ENCODE measurements around the gene FGFR2. TPM values are rescaled to one million over a fixed set of nuclear protein-coding genes. Genes with fewer than 3 reads are reported as not detected.

The FGFR2 gene
- total RNA-seq, 1 experiment from 2014 or later, result 135 TPM

DNA sequence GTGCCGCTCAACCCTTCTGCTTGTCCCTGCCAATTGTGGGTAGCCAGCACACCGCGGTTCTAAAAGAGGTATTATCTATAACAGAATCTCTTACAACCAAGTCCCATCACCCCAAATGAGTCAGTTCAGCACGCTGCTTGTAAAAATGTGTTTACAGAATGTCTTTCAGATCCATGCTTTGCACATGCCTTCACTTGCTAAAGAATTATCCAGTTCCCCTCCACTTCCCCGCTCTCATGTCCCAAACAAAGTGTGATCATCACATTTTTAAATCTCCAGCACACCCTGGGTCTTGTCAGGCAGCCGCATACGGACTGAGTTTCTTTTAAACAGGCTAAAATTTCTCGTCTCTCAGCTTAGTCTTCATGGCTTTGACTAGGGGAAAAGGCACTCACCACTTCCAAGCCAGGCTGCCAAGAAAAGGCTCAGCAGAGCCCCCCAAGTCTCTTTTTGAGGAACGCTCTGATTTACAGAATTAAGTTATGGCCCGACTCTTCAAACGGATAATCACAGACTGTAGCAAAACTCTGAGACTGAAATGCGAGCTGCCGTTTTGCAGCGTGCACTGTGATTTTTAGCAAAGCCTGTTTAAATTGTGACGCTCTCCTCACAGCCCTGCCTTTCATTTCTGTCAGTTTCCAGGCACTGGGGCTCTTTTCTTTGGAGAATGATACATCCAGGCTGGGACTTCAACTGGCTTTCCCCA, 29.8 kb upstream of the FGFR2 start:
- no peak overlapping the region for H3K27ac Mint-ChIP-seq

More for the DNA sequence above, 29.8 kb upstream of the FGFR2 start:
- no peak overlapping the region for H3K4me3 Mint-ChIP-seq
- Histone ChIP-seq H4K91ac (ENCODE audit: insufficient read length, low read depth, low read length) (no peak overlapping the region), H3K56ac (ENCODE audit: insufficient read length, low read depth, low read length) (no peak overlapping the region), H3K9me3 (ENCODE audit: control insufficient read depth, low read depth, low read length) (no peaks in the 10 kb centered on the region), H3K4me1 (ENCODE audit: insufficient read depth, low read length) (no peaks in the 10 kb centered on the region), H2BK5ac (ENCODE audit: insufficient read length, low read length) (no peak overlapping the region), H2BK15ac (ENCODE audit: low read depth, low read length) (no peak overlapping the region), H3K9ac (ENCODE audit: extremely low read depth, insufficient read length, low read length) (no peak overlapping the region), H3K4ac (ENCODE audit: low read depth, low read length) (no peak overlapping the region), H2AFZ (ENCODE audit: low read length) (no peak overlapping the region), H3K18ac (ENCODE audit: insufficient read length, low read depth, low read length) (no peak overlapping the region), H3K14ac (ENCODE audit: insufficient read depth, low read length) (no peak overlapping the region), H3K23me2 (ENCODE audit: insufficient read length, low read depth, low read length, poor library complexity, severe bottlenecking) (no peaks in the 10 kb centered on the region), H3K4me2 (ENCODE audit: insufficient read depth, insufficient read length, low read length) (no peak overlapping the region), H2AK5ac (ENCODE audit: insufficient read length, low read length) (no peak overlapping the region), H3K27ac (ENCODE audit: insufficient read length, low read depth, low read length) (no peak overlapping the region), H2BK12ac (ENCODE audit: insufficient read length, low read depth, low read length) (no peak overlapping the region), H3K23ac (ENCODE audit: insufficient read length, low read depth, low read length) (no peak overlapping the region), H4K20me1 (ENCODE audit: control insufficient read depth, insufficient read depth, insufficient read length) (no peaks in the 10 kb centered on the region), H3K79me2 (ENCODE audit: insufficient read depth, low read length) (no peaks in the 10 kb centered on the region), H3K79me1 (ENCODE audit: insufficient read depth, low read depth, low read length, poor library complexity, severe bottlenecking) (no peaks in the 10 kb centered on the region), H2BK120ac (ENCODE audit: low read depth, low read length, poor library complexity, severe bottlenecking) (no peak overlapping the region), H4K8ac (replicated peaks; ENCODE audit: insufficient read length, low read depth, low read length) (no peak overlapping the region), H3K27me3 (ENCODE audit: insufficient read depth, low read length) (no peaks in the 10 kb centered on the region), H4K5ac (ENCODE audit: insufficient read length, low read depth, low read length) (no peak overlapping the region), H2BK20ac (ENCODE audit: low read depth, low read length, poor library complexity, severe bottlenecking) (no peak overlapping the region), H3T11ph (ENCODE audit: low read length) (no peak overlapping the region)
- no peaks in the 10 kb centered on the region for H3K9me3 Mint-ChIP-seq
- H3K4me1 Mint-ChIP-seq, result peaks cover 4 to 17% of the 10 kb centered on the region in 2 experiments; a peak in 3 of 4 replicates
- no peak for DNase-seq
- no peaks in the 10 kb centered on the region for H3K36me3 Mint-ChIP-seq (ENCODE audit: insufficient read depth in 1 of 3, low read depth in 3 of 3)
- TF ChIP-seq, protein P1, sequence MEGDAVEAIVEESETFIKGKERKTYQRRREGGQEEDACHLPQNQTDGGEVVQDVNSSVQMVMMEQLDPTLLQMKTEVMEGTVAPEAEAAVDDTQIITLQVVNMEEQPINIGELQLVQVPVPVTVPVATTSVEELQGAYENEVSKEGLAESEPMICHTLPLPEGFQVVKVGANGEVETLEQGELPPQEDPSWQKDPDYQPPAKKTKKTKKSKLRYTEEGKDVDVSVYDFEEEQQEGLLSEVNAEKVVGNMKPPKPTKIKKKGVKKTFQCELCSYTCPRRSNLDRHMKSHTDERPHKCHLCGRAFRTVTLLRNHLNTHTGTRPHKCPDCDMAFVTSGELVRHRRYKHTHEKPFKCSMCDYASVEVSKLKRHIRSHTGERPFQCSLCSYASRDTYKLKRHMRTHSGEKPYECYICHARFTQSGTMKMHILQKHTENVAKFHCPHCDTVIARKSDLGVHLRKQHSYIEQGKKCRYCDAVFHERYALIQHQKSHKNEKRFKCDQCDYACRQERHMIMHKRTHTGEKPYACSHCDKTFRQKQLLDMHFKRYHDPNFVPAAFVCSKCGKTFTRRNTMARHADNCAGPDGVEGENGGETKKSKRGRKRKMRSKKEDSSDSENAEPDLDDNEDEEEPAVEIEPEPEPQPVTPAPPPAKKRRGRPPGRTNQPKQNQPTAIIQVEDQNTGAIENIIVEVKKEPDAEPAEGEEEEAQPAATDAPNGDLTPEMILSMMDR (conservative IDR thresholded peaks at IDR 0.05), result no peak
- WGBS (ENCODE audit: extremely low coverage, insufficient read length, low lambda C conversion rate), result no CpG with 5 or more reads among the region's 15 CpGs
- H3K27me3 Mint-ChIP-seq (ENCODE audit: low read depth), result no peaks in the 10 kb centered on the region; the same call in 1 of the 2 replicates

All from H9 (cell line).